ENCODE results near the gene CD33. TPM values are rescaled to one million over a fixed set of nuclear protein-coding genes. Genes with fewer than 3 reads are reported as not detected.
A peak's percentile ranks its signal among the peaks of the same experiment; 100 is the strongest.
"Not testable (repeated sequence)": the region's sequence is repeated elsewhere in the genome, so short reads cannot be mapped to it uniquely, and the experiment has no call there.

The CD33 gene
- total RNA-seq, 1 donor from 2014 or later = 6.5 TPM

- DNase-seq (ENCODE audit: missing footprints) (no peak), ATAC-seq (no peak)
- intact Hi-C loops (cut with DNase I) = no loop called here
Measured at GRCh38 chr19:51204321-51204720, 20.6 kb upstream of the CD33 start.

GRCh38 chr19:51207747-51208146 is 17.1 kb upstream of the CD33 start:
- no peak for ATAC-seq
- no peak for DNase-seq (ENCODE audit: missing footprints)
- intact Hi-C loops (cut with DNase I) = no loop called here

GRCh38 chr19:51210191-51210784 is 14.6 kb upstream of the CD33 start:
- DNase-seq (ENCODE audit: missing footprints) = no peak

GRCh38 chr19:51210874-51211361 is 14.0 kb upstream of the CD33 start:
- ATAC-seq (peak; percentile 79), DNase-seq (ENCODE audit: missing footprints) (peak; percentile 75)
- intact Hi-C loops (cut with DNase I) = not testable (repeated sequence)

More at GRCh38 chr19:51210191-51210784, 14.6 kb upstream of the CD33 start:
- intact Hi-C loops (cut with DNase I) = no loop called here
- ATAC-seq = no peak

GRCh38 chr19:51211833-51212232 is 13.0 kb upstream of the CD33 start:
- intact Hi-C loops (cut with DNase I) = no loop called here
- no peak for ATAC-seq
- no peak for DNase-seq (ENCODE audit: missing footprints)

GRCh38 chr19:51219307-51219706 is 5.6 kb upstream of the CD33 start:
- intact Hi-C loops (cut with DNase I) = no loop called here
- no peak for DNase-seq (ENCODE audit: missing footprints)
- no peak for ATAC-seq

- ATAC-seq = no peak
- no peak for DNase-seq (ENCODE audit: missing footprints)
- intact Hi-C loops (cut with DNase I) = no loop called here
Measured at GRCh38 chr19:51219971-51220370, 4.9 kb upstream of the CD33 start.

GRCh38 chr19:51220996-51221395 is 3.9 kb upstream of the CD33 start:
- intact Hi-C loops (cut with DNase I) = no loop called here
- DNase-seq (ENCODE audit: missing footprints) (no peak), ATAC-seq (no peak)

- no peak for ATAC-seq
- no peak for DNase-seq (ENCODE audit: missing footprints)
- intact Hi-C loops (cut with DNase I) = no loop called here
Measured at GRCh38 chr19:51224163-51224641, 678 bp upstream of the CD33 start.

GRCh38 chr19:51226067-51226466 is 1.2 kb downstream of the CD33 start:
- DNase-seq (ENCODE audit: missing footprints) (no peak), ATAC-seq (no peak)
- intact Hi-C loops (cut with DNase I) = no loop called here

GRCh38 chr19:51227326-51227725 is 2.4 kb downstream of the CD33 start:
- intact Hi-C loops (cut with DNase I) = no loop called here
- no peak for DNase-seq (ENCODE audit: missing footprints)
- no peak for ATAC-seq

GRCh38 chr19:51227966-51228365 is 3.1 kb downstream of the CD33 start:
- DNase-seq (ENCODE audit: missing footprints) (no peak), ATAC-seq (no peak)
- intact Hi-C loops (cut with DNase I) = no loop called here

- no peak for DNase-seq (ENCODE audit: missing footprints)
- intact Hi-C loops (cut with DNase I) = no loop called here
- ATAC-seq = no peak
Measured at GRCh38 chr19:51240866-51241265, 16.0 kb downstream of the CD33 start.

- DNase-seq (ENCODE audit: missing footprints) = no peak
Measured at GRCh38 chr19:51242881-51243630, 18.2 kb downstream of the CD33 start.

GRCh38 chr19:51246164-51246552 is 21.3 kb downstream of the CD33 start:
- intact Hi-C loops (cut with DNase I) = no loop called here
- ATAC-seq = peak; percentile 60
- no peak for DNase-seq (ENCODE audit: missing footprints)

More at GRCh38 chr19:51242881-51243630, 18.2 kb downstream of the CD33 start:
- intact Hi-C loops (cut with DNase I) = no loop called here
- no peak for ATAC-seq

- intact Hi-C loops (cut with DNase I) = no loop called here
- ATAC-seq (no peak), DNase-seq (ENCODE audit: missing footprints) (no peak)
Measured at GRCh38 chr19:51247972-51248590, 23.2 kb downstream of the CD33 start.

- ATAC-seq = no peak
- intact Hi-C loops (cut with DNase I) = no loop called here
- DNase-seq (ENCODE audit: missing footprints) = no peak
Measured at GRCh38 chr19:51250786-51251467, 26.0 kb downstream of the CD33 start, which contains the start of gene SIGLECL1. SIGLECL1 (plus strand) TSS chr19:51251080; CDS start chr19:51264073, 12,993 bp downstream.

GRCh38 chr19:51251468-51251820 is 26.6 kb downstream of the CD33 start:
- DNase-seq (ENCODE audit: missing footprints) = no peak
- no peak for ATAC-seq
- intact Hi-C loops (cut with DNase I) = no loop called here

Measured in Right ventricle myocardium inferior (tissue), 1 donor.